ENCODE results near the gene IRF1.

DNA sequence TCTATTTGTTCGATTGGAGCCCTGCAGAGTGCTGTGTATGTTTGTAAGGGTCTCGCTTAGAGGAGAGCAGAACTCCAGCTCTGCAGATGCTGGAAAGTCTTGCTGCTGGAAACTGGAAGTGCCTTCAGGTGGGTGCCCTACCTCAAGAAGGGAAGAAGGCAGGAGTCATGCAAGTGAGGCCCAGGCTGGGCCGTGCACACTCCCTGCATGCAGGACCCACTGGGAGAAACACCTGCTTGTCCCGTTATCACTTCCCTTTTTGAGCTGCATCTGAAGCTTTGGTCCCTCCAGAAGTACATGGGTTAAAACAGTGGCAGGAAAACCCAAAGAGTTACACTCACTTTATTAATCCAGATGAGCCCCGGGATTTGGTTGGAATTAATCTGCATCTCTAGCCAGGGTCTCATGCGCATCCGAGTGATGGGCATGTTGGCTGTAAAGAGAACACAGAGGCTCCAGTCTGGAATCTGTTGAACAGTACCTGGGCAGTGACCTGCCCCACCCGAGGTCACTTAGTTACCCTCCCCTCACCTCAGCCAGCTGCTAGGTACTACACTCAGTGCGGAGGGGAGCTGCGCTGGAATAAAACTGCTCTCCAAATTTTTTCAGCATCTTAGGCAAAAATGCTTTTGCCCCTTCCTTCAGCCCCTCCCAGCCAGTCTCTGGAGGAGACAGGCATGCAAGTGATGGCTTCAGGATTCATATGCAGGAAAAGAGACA, 1.4 kb downstream of the IRF1 start:
- TF ChIP-seq, protein P1, sequence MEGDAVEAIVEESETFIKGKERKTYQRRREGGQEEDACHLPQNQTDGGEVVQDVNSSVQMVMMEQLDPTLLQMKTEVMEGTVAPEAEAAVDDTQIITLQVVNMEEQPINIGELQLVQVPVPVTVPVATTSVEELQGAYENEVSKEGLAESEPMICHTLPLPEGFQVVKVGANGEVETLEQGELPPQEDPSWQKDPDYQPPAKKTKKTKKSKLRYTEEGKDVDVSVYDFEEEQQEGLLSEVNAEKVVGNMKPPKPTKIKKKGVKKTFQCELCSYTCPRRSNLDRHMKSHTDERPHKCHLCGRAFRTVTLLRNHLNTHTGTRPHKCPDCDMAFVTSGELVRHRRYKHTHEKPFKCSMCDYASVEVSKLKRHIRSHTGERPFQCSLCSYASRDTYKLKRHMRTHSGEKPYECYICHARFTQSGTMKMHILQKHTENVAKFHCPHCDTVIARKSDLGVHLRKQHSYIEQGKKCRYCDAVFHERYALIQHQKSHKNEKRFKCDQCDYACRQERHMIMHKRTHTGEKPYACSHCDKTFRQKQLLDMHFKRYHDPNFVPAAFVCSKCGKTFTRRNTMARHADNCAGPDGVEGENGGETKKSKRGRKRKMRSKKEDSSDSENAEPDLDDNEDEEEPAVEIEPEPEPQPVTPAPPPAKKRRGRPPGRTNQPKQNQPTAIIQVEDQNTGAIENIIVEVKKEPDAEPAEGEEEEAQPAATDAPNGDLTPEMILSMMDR (IDR thresholded peaks at IDR 0.05) = no peak
- TF ChIP-seq EP300 (IDR thresholded peaks at IDR 0.05) (no peak), POLR2A (IDR thresholded peaks at IDR 0.05) (no peak)
